Fibroblast of skin of scalp (primary cell): ENCODE measurements around the gene BIRC3.
"Not testable (repeated sequence)": the region's sequence is repeated elsewhere in the genome, so short reads cannot be mapped to it uniquely, and the experiment has no call there.

Experiments used
- DNase-seq: peaks from one replicate; pipeline ENCODE4 v3.0.0-alpha.2; 2013

BIRC3 gene

DNA sequence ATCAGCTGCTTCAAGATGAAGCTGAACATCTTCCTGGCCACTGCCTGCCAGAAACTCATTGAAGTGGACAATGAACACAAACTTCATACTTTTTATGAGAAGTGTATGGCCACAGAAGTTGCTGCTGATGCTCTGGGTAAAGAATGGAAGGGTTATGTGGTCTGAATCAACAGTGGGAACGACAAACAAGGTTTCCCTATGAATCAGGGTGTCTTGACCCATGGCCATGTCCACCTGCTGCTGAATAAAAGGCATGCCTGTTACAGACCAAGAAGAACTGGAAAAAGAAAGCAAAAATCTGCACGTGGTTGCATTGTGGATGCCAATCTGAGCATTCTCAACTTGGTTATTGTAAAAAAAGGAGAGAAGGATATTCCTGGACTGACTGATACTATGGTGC is 22.2 kb upstream of the BIRC3 start:
- DNase-seq, result no peak

DNA sequence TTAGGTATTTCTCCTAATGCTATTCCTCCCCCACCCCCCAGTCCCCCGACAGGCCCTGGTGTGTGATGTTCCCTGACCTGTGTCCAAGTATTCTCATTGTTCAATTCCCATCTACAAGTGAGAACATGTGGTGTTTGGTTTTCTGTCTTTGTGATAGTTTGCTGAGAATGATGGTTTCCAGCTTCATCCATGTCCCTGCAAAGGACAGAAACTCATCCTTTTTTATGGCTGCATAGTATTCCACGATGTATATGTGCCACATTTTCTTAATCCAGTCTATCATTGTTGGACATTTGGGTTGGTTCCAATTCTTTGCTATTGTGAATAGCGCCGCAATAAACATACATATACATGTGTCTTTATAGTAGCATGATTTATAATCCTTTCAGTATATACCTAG is 20.5 kb upstream of the BIRC3 start:
- not testable (repeated sequence) for DNase-seq

DNA sequence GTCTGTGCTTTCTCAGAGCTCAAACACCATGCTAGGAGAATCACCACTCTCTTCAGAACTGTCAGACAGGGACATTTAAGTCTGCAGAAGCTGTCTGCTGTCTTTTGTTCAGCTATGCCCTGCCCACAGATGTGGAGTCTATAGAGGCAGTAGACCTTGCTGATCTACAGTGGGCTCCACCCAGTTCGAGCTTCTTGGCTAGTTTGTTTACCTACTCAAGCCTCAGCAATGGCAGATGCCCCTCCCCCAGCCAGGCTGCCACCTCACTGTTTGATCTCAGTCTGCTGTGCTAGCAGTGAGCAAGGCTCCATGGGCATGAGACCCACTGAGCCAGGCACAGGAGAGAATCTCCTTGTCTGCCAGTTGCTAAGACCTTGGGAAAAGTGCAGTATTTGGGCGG is 16.4 kb upstream of the BIRC3 start:
- DNase-seq, result not testable (repeated sequence)

DNA sequence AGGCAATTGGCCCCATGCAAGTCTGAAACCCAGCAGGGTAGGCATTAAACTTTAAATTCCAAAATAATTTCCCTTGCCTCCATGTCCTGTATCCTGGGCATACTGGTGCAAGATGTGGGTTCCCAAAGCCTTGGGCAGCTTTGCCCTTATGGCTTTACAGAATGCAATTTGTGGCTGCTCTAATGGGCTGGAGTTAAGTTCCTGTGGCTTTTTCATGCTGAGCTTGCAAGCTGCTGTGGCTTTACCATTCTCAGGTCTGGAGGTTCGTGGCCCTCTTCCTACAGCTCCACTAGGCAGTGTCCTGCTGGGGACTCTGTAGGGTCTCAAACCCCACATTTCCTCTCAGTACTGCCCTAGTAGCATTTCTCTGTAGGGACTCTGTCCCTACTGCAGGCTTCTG is 15.0 kb upstream of the BIRC3 start:
- no peak for DNase-seq

DNA sequence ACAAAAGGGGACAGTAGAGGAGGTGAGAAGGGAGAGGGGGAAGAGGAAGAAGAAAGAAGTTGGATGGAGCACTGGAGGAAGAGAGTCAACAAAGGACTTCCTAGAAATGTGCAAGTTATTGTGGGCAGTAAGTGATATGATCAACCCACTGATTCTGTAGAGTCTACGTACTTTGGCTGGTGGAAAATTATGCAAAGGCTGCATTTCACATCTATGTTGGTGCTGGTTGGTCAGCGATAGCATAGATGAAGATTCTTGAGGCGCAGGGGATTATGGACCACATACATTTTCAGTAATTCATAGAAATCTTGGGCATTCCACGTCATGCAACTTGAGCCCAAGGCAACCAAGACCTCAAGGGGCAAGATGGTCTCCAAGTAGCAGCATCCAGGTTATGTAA is 12.6 kb upstream of the BIRC3 start:
- DNase-seq, result no peak

DNA sequence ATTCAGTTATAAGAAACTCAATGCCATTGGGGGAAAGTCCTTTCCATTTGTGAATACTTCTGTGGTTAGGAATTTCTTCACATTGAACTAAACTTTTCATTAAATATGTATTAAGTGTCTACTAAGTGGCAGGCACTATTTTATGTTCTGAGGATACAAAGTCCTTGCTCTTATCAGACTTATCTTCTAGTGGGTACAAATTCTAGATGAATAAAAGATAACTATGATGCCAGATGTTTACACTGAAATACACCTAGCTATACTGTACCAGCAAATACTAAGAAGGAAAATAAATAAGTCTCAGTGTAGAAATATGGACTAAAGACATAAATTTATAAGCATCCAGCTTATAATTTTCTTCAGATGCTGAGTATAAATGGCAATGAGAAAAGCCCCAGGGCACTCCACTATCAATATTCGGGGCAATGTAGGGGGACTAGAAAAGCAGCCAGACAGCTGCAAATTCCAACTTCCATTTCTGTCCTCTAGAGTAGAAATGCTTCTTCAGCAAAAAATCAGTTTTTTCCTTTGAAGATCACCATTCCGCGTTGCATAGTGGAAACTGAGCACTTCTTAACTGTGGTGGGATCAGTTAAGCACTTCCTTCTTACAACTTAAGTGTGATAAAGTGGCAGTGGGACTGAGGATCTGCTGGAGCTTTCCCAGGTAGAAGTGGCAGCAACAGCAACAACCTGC is 11.8 kb upstream of the BIRC3 start:
- no peak for DNase-seq

DNA sequence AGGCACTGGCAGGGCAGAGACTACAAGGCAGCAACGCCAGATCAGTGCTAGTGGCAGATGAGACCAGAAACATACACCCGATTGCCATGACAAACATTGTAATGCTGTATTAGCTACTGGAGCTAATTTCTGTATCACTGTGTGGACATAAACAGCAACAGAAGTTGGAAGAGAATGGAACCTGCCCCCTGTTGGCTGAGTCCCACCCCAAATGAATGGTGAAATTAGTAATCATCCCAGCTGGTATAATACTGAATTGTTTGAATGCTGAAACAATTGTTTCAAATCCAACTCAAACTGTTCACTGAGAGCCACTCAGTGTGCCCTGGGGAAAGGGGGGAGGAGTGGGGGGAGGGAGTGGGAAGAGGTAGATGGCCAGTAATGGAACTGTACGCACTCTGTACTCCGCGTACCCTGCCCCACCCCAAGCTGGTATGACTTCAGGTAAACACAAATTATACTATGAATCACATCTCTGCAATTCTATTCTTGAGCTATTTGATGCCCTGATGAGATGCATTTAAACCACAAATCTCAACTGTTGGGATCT is 11.2 kb upstream of the BIRC3 start:
- DNase-seq, result no peak

DNA sequence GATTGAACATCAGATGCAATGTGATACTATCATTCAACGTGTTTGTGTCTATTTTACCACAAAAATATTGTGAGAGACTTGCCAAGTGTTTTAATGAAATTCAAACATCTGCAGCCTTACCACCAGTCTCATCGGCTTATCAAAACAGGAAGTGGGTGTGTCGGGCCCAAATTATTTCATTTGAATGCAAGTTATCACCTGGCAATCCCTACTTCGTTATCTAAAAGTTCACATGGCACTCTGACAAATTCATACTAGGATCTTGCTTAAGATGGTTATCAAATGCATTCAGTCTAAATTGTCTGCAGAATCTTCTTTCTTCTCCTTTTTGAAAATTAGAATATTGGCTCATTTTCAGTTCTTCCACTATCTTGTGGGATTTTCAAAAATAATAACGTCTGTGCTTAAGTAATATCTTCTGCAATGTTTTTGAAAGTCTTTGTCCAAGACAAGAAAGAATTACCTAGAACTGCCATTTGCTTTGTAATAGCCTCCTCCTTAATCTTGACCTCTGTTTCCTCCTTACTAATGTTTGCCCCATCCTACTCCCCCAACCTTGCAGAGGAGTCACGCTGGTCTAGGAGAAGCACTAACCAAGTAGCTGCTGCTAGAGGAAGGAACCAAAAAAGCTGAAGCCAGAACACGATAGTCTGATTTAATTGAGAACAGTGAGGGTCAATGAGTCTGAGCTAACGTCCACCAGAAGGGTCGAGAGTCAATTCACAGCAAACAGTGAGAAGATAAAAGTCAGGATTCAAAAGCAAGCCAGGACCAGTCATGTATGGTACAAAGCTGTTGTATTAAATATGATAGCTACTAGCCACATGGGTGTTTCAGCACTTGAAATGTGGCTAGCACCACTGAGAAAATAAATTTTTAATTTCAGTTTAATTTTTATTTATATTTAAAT is 10.2 kb upstream of the BIRC3 start:
- no peak for DNase-seq

DNA sequence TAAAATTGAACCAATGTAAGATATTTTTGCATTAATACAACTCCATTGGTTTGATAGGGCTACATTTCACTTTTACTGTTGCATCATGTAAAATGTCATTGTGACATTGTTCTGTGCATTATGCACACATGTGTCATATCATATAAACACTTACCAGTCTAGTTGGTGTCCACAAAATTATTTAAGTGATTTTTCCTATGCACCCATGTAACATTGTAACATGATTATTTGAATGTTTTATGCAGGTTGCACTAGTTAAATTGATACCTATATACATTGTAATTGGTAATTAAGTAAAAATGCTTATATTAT is 9.6 kb upstream of the BIRC3 start:
- DNase-seq, result no peak

DNA sequence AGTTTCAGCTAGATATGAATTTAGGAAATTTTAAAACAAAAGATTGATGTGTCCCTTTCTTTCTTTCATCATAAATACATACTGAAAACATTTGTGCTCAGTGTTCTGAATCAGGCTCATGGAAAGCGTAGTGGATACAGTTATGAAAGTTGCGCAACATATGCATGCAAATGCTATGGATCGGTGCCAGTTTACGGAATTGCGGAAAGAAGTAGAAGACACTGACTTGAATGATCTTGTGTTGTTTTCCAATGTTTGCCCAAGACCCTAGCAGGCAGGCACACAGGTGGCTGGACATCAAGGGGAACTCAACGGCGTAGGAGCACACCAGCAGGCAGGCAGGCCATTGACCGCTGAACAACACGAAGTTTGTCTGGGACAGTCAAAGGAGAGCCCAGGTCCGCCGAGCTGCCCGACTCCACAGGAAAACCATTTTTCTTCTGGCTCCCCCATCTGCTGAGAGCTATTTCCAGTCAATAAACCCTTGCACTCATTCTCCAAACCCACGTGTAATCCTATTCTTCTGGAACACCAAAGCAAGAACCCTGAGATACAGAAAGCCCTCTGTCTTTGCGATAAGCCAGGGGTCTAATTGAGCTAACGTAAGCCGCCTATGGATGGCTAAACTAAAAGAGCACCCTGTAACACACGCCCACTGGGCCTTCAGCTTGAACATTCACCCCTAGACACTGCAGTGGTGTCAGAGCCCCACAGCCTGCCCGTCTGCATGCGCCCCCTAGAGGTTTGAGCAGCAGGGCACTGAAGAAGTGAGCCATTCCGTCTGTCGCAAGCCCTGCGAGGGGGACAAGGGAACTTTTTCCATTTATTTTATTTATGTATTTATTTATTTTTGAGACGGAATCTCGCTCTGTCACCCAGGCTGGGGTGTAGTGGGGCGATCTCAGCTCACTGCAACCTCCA is 7.4 kb upstream of the BIRC3 start:
- peak; percentile 62 for DNase-seq

DNA sequence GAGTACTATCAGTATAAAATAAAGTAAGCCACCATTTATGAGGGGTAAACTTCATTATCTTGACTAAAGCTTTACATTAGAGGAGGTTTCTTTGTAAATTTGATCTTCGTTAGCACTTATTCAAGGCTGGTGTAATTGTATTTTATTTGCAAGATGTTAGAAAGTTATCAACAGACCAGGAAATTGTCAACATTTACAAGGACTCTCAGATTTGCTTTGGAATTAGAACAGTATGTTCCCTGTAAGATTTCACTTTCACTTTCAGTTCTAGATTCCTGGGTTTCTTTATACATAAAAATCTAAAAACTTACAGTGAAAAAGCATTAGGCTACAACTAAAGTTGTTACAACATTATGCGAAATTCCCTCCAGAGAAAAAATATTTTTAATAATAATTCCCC is 4.6 kb upstream of the BIRC3 start:
- peak; percentile 32 for DNase-seq

DNA sequence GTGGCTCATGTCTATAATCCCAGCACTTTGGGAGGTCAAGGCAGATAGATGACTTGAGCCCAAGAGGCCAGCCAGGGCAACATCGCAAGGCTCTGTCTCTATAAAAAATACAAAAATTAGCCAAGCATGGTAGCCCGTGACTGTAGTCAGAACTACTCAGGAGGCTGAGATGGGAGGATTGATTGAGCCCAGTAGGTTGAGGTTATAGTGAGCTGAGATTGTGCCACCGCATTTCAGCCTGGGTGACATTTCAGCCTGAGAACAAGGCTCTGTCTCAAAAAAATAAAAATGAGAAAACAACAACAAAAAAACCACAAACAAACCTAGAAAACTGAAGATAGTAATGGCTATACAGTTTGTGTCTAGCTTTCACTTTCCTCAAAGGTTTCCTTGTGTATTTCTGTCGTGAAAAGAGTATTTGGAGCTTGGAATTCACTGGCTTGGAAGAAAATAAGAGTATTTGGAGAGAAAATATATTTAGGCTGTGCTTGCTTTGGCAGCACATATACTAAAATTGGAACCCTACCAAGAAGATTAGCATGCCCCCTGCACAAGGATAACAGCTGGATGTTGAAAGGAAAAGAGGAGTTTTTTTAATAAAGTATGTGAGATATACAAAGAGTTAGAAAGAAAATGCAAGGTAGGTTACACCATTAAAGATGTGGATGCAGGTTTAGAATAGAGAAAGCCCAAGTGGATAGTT is 3.9 kb upstream of the BIRC3 start:
- peak; percentile 36 for DNase-seq

DNA sequence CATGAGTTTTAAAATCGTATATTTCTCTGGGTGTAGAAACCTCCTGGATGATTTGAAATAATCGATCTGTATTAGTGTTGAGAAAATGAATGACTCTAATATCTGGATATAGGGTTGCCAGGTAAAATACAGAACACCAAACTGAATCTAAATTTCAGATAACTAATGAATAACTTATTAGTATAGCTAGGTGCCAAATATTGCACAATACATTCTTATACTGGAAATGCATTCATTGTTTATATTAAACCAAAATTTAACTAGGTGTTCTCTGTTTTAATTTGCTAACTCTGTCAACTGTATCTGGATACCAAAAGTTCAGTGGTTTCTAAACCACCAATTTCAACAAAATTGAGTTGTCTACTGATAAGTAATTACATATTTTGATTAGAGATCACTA is 2.5 kb upstream of the BIRC3 start:
- no peak for DNase-seq

DNA sequence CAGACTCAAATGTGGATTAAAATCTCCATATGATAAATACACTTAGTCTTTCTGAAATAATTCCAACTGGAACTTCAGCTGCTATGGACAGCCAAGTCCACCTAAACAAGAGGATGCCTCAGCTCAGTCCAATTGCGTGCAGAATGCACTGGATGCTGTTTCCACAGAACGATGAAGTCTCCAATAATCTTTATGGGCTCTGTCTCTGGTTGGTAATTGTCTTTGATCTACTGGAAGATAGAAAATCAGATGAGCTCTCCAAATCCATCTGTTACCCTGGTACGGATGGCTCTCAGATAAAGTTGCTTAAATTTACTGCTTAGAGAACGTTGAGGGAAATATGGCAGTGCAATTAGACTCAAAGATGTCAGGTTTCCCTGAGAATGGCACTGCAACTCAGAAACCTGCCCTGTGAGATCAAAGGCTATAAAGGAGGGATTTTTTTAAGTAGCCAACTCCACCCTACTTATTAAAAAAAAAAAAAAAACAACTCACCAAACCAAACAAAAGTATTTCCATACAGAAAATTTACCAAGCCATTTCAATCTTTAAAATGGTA is 859 bp upstream of the BIRC3 start:
- DNase-seq, result no peak

DNA sequence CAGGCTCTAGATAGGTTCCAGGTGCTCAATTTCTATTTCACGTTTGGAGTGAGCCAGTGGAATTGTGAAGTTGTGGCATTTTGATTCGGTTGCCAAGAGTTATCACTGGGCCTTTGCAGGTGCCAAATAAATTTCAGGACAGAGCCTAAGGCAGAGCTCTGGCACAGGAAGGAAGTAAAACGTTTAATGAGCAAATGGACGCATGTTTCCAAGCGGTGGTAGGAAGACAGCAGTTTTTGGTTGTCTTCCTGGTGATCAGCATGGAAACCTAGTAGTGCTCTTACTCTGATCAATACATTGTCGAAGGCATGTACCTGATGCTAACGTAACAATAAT is 452 bp downstream of the BIRC3 start:
- DNase-seq, result no peak

DNA sequence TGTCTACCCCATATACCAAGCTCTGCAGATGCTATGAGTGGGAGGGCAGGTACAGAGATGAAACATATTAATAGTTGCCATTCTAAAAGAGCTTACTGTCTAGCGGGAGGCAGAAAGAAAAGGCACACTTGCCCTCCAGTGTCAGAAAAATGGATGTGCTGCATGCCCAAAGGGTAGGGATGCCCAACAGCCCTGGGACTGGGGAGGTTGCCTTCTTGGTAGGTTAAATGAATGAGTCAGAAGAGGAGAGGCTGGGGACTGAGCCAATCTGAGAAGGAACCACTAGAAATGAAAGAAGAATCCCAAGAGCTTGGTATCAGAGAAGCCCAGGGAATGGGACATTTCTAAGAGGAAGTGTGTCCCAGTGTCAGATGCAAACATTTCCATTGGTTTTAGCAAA is 1.2 kb downstream of the BIRC3 start:
- DNase-seq, result peak; percentile 12

DNA sequence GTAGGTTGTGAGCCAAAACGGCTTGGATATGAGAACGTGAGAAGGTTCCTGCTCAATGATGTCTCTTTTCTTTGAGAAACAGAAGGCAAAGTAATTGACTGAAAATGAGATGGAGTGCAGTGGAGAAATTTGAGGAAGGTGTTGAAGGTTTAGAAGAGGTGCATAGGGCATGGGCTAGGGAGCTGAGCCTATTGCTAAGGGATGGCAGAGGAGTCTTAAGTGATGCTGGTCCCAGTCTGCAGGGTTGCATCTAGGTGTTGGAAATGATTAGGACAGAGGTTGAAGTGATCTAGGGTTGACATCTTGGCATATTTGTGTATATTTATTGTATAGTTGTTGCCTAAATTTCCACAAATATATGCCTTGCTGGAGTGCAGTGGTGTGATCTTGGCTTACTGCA is 2.3 kb downstream of the BIRC3 start:
- DNase-seq, result no peak

DNA sequence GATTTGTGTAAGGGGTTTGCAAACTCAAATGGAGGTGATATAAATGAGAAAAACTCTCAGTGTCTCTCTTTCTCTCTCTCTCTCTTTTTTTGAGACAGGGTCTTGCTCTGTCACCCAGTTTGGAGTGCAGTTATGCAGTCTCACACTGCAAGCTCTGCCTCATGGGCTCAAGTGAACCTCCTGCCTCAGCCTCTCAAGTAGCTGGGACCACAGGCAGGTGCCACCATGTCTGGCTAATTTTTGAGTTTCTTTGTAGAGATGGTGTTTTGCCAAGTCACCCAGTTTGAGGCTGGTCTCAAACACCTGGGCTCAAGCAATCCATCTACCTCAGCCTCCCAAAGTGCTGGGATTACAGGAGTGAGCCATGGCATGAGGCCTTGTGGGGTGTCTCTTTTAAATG is 2.9 kb downstream of the BIRC3 start:
- no peak for DNase-seq

DNA sequence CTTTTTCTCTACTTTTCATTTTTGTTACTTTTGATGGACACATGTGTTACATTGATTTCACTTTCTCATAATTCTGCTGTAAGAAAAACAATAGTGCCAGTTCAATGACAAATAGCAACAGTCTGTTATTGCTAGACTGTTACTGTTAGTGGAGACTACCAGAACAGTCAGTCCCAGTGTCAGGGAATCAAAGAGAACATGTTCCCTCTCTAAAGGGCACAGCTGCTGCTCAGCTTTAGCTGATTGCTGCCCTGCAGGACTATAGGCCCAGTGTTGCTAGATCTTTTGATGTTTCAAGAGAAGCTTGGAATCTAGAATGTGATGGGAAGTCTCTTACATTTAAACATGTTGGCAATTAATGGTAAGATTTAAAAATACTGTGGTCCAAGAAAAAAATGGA is 3.4 kb downstream of the BIRC3 start:
- DNase-seq, result no peak

DNA sequence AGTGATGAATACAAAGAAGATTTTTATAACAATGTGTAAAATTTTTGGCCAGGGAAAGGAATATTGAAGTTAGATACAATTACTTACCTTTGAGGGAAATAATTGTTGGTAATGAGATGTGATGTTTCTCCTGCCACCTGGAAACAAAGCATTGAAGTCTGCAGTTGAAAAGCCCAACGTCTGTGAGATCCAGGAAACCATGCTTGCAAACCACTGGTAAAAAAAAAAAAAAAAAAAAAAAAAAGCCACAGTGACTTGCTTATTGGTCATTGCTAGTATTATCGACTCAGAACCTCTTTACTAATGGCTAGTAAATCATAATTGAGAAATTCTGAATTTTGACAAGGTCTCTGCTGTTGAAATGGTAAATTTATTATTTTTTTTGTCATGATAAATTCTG is 5.3 kb downstream of the BIRC3 start:
- DNase-seq, result no peak

DNA sequence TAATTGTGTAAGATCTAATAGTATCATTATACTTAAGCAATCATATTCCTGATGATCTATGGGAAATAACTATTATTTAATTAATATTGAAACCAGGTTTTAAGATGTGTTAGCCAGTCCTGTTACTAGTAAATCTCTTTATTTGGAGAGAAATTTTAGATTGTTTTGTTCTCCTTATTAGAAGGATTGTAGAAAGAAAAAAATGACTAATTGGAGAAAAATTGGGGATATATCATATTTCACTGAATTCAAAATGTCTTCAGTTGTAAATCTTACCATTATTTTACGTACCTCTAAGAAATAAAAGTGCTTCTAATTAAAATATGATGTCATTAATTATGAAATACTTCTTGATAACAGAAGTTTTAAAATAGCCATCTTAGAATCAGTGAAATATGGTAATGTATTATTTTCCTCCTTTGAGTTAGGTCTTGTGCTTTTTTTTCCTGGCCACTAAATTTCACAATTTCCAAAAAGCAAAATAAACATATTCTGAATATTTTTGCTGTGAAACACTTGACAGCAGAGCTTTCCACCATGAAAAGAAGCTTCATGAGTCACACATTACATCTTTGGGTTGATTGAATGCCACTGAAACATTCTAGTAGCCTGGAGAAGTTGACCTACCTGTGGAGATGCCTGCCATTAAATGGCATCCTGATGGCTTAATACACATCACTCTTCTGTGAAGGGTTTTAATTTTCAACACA is 6.4 kb downstream of the BIRC3 start:
- peak; percentile 88 for DNase-seq
